ENCODE results near the gene PRSS53.
"Not testable (repeated sequence)": the region's sequence is repeated elsewhere in the genome, so short reads cannot be mapped to it uniquely, and the experiment has no call there.

Gene PRSS53

DNA sequence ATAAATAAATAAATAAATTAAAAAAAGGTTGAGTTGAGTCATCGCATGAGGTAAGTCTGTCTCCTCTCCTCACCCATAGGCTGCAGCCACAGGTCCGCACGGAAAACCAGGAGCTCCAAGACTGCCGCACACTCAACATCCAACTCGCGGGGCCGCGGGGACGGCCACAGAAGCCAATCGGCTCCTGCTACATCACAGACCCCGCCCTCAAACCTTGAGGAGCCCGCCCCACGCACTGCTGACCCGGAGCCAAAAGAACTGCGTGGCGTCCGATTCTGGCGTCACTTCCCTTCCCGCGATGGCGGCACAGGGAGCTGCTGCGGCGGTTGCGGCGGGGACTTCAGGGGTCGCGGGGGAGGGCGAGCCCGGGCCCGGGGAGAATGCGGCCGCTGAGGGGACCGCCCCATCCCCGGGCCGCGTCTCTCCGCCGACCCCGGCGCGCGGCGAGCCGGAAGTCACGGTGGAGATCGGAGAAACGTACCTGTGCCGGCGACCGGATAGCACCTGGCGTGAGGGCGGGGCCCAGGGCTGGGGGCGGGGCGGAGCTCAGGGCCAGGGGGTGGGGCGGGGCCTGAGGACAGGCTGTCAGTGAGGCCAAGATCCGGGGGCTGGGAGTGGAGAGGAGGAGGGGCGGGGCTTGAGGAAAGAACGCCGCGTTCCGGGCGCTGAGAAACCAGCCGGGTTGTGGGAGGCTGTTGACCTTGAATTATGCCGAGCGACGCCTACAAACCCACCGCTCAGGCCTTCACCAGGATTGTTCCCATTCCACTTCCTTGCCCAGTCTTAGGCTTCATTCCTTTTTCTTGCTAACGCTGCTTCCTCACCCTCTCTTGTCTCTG, 28.9 kb upstream of the PRSS53 start, which contains the start of gene KAT8:
Gene KAT8 (plus strand): TSS at position 281 of the 839 bp plus-strand sequence. CDS start 18 bp downstream, at position 299.
- peak; percentile 98 for DNase-seq

DNA sequence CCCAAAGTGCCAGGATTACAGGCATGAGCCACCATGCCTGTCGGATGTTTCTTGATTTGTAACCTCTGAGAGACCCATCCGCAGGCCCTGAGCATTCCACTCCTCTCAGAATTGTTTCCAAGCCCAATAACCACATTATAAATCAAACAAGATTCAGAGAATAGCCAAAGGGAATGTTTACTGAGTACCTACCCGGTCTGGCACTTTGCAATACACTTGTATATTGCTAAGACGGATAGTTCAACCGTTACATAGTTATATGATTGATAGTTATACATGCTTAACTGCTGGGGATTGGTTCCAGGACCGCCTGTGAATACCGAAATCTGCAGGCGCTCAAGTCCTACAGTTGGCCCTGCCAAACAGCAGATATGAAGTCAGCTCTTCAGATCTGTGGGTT, 25.7 kb upstream of the PRSS53 start:
- no peak for DNase-seq

DNA sequence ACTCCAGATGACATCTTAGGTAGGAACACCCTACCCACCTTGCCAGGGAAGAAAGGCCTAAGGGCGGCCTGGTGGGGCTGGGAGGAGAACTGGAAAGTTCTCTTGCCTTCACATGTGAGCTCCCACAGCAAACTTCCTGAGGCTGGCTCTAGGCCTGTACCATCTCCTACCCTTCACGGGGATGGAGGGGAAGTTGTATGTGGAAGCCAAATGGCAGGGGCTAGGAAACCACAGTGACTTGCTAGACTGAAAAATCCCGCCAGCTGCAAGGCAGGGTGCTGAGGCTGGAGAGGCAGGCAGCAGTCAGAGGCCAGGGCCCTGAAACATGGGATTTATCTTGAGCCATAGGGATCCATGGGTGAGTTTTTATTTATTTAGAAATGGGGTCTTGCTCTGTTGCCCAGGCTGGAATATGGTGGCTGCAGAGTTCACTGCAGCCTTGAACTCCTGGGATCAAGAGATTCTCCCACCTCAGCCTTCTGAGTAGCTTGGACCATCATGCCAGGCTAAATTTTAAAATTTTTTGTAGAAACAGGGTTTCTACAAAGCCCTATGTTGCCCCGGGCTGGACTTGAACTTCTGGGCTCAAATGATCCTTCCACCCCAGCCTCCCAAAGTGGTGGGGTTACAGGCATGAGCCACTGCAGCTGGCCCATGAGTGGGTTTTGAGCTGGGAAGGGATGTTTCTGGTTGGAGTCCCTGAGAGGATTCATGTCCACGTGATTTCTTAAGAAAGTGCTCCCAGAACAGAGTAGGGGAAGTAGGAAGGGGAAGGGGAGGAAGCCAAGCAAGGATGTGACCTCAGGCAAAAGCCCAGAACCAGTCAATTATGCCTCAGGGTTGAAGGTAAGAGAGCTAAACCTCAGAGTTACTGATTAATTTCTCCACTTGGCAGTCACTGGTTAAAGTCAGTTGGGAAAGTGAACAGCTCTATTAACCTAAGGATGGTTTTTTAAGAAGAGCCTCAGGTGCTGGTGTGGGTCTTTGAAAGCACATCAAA, 24.7 kb upstream of the PRSS53 start:
- no peak for DNase-seq

DNA sequence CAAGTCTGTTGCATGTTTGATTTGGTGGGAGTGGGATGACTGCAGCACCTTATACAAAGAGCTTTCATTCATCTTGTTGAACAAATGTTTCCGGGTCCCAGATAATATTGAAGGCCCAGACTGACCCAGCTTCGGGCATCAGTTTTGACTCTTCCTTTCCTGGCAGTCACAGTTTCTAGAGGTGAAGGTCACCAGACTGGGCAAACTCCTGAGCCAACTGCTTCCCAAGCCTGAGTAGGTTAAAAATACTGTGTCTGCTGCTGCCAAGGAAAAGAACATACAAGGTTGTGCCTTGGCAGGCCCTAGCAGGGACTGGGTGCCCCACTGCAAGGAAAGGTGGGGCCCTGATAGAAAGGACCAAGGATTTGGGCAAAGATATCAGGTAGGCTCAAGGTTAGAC, 24.0 kb upstream of the PRSS53 start:
- DNase-seq = no peak

DNA sequence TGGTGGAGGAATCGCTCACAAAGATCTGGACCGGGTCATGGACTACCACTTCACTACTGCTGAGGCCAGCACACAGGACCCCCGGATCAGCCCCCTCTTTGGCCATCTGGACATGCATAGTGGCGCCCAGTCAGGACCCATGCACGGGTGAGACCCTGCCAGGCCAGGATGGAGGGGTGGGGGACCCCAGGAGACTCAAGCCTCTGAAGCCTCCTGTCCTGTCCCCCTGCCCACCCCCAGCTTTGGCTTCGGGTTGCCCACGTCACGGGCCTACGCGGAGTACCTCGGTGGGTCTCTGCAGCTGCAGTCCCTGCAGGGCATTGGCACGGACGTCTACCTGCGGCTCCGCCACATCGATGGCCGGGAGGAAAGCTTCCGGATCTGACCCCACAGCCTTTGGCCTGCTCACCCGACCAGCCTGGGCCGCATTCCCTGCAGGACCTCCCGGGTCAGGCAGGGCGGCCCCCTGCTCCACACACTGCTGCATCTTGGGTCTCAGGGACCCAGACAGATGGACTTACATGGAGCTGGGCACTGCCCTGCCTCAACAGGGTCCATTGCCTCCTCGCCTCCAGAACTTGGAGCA, 23.2 kb upstream of the PRSS53 start:
- DNase-seq = no peak

DNA sequence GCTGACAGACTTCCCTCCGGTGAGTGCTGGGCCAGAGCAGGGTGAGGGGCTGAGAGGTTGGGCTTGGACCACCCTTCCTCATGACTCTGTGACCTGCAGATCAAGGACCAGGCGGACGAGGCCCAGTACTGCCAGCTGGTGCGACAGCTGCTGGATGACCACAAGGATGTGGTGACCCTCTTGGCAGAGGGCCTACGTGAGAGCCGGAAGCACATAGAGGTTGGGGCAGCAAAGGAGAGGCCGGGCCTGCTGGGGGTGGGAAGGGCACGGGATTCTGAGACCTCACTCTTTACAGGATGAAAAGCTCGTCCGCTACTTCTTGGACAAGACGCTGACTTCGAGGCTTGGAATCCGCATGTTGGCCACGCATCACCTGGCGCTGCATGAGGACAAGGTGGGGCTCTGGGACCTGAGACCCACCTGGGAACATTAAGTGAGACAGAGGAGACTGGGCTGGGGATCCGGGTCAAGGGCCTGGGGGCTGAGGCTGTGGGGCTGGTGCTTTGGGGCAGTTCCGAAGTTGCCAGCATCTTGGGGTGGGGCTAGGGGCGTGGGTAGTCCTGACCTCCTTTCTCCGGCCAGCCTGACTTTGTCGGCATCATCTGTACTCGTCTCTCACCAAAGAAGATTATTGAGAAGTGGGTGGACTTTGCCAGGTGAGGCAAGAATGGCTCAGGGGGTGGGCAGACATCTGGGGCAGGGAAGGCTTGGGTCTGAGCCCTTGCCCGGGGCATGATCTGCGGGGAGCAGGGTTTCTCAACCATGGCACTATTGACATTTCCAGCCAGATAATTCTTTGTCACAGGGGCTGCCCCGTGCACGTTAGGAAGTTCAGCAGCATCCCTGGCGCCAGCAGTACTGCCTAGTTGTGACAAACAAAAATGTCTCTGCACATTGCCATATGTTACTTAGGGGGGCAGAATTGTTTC, 21.6 kb upstream of the PRSS53 start:
- no peak for DNase-seq

DNA sequence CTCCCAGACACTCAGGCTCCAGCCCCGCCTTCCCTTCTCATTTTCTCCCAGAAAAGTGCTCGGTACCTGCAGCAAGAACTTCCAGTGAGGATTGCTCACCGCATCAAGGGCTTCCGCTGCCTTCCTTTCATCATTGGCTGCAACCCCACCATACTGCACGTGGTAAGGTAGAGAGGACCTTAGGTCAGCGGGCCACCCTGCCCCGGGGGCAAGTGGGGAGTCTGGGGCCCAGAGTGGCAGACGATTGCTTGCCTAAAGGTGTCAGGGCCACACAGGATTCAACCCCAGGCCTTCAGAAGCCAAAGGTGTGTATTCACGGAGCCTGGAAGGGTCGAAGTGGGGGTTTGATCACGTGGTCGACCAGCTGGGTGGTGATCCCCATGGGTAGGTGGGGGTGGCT, 20.9 kb upstream of the PRSS53 start:
- no peak for DNase-seq

DNA sequence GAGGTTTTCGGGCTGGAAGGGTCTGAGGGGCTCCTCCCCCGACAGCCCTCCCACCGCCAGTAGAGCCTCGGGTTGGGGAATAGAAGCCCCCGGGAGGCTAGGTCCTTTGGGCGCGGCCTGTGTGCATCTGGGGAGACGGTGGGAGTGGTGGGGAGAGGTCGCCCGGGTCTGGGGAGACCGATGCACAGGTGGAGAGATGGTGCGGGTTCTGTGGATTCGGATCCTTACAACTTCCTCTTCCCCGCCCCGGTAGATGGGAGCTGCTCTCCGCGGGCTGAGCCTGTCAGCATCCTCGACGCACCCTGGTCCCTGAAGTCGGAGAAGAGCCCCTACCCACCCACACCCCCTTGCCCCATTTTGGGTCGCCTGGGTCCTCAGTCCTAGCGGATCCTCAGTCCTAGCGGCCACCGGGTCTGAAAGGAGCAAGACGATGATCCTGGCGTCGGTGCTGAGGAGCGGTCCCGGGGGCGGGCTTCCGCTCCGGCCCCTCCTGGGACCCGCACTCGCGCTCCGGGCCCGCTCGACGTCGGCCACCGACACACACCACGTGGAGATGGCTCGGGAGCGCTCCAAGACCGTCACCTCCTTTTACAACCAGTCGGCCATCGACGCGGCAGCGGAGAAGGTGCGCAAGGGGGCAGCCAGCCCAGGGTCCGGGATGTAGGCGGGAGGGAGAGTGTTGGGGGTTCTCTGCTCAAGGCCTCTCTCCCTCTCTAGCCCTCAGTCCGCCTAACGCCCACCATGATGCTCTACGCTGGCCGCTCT, 20.2 kb upstream of the PRSS53 start:
- no peak for DNase-seq

DNA sequence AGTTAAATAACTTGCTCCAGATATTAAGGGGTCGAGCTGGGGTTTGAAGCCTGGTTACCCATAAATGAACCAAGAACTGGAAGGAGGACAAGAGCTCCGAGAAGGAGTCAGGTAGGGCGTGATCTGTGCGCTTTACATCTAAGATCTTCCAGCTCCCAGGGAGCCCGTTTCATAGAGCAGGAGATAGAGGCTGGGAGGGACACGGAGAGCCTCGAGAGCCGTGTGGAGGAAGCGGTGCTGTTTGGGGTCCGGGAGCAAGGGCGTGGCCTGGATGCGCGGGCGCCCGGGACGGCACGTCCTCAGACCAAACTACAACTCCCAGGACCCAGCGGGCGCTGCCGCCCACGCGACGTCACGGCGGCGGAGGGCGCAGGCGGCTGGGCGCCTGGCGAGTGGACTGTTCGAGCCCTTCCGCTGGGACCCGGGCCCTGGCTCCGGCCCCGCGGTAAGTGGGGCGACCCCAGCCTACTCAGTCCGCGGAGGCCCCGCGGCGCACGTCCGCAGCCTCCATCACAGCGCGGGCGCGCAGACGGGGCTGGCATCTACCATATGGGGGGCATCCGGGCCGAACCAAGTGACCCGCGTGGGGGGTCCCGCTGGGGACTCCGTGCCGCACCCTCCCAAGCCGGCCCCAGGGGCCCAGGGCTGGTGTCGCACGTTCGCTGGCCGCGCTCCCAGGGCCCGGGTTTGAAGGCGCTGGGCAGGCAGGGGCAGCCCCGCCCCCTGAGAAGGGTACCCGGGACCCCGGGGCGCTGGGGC, 19.5 kb upstream of the PRSS53 start, which contains the start of gene BCKDK:
Gene BCKDK (plus strand): TSS at position 352 of the 759 bp plus-strand sequence. CDS start 838 bp downstream, outside the sequence.
- DNase-seq = peak; percentile 89

DNA sequence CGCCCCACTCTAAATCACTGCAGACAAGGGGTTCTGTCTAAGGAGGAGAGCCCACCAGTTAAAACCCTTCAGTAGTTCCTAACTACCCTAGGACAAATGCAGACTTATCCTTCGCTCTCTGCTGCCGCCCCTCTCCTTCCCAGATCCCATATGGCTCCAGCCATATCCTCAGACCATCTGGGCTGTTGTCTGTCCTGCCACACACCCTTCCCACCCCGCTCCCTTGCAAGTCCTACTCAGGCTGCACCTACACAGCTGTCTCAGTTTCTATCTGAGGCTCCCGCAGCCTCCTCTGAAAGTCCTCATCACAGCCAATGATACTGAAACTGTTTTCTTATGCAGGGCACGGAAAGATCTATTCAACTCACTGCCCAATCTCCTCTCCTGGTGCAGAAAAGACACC, 18.7 kb upstream of the PRSS53 start:
- DNase-seq = peak; percentile 66

DNA sequence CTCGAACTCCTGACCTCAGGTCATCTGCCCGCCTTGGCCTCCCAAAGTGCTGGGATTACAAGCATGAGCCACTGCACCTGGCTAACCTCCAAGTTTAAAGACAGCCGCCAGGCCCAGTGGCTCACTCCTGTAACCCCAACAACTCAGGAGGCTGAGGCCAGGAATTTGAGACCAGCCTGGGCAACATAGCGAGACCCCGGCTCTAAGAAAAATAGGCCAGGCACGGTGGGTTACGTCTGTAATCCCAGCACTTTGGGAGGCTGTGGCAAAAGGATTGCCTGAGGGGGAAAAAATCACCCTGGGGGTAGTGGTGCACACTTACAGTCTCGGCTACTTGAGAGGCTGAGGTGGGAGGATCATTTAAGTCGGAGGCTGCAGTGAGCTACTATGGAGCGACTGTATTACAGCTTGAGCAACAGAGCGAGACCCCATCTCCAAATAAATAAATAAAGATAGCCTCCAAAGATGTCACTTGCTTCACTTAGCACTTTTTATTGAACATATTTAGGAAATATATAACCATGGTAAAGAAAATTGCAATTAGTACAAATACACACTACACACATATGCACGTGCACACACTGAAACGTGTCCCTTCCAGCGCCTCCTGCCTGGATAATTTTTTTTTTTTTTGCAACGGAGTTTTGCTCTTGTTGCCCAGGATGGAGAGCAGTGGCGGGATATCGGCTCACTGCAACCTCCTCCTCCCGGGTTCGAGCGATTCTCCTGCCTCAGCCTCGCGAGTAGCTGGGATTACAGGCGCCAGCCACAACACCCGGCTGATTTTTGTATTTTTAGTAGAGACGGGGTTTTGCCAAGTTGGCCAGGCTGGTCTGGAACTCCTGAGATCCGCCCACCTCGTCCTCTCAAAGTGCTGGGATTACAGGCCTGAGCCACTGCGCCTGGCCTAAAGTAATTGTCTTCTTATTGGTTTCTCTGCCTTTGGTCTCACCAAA, 18.0 kb upstream of the PRSS53 start:
- DNase-seq = no peak

DNA sequence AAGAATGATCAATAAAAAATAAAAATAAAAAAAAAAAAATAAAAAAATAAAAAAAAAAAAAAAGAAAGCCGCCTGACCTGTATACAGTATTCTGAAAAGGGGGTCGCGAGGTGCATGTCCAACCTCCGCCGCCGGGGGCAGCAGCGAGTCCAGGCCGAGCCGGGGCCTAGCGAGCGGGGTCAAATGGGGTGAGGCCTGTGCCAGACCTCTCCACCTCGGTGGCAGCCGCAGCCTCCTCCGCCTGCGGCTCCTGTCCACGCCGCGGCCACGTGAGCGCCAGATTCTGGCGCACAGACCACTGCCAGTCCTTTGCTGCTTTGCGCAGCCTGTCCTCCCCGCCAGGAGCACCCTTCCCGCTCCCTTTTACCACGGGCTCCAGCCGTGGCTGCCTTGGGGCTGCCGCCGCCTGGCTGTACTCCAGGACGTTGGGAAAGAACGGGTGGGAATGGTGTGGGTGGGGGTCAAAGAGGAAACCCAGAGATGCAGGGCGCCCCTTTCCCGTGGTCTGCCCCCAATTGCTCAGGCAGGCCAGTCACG, 17.0 kb upstream of the PRSS53 start:
- peak; percentile 98 for DNase-seq

DNA sequence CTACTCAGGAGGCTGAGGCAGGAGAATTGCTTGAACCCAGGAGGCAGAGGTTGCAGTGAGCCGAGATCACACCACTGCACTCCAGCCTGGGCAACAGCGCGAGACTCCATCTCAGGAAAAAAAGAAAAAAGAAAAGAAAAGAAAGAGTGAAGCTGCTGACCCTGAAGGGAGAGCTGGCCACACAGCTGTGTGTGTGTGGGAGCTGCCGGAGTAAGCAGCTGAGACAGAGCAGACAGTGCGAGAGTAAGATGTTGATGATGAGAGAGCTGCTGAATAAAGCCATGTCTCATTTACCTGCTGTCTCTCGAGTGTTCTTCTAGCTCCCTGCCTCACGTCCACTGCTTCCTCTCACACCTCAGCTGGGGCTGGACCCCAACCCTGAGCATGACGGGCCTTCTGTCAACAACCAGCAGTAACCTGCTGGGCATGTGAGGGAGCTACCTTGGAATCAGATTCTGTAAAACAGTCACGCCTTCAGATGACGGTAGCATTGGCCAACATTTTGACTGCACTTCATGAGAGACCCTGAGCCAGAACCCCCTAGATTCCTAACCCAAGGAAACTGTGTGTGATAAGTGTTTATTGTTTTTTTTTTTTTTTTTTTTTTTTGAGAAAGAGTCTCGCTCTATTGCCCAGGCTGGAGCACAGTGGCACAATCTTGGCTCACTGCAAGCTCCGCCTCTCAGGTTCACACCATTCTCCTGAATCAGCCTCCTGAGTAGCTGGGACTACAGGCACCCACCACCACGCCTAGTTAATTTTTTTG, 12.3 kb upstream of the PRSS53 start:
- DNase-seq = not testable (repeated sequence)

DNA sequence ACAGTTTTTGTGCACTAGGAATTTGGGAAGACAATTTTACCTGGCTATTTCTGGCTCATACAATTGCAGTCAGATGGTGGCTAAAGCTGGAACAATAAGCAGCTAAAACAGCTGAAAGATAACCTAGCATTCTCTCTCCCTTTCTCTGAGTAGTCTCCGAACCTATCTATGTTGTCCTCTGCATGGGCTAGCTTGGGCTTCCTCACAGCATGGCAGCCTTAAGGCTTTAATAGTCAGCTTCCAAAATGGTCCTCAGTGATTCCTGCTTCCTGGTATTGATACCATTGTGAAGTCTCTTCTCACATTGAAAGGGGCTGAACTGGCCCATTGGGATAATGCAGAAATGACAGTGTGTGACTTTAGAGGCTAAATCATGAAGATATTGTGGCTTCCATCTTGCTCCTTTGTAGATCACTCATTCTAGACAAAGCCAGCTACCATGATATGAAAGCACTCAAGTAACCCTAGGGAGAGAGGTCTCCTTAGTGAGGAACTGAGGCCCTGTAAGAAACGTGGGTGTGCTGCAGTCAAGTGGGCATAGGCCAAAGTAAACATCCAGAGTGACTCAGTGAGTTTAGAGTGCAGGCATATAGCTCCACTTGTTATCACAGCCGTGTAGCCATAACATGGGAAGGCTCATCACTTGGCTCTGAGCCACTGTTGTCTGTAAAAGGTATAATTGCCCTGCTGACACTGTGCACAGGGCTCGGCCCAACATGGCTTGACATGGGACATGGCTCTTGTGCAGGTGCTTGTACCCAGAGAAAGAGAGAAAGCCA, 11.3 kb upstream of the PRSS53 start:
- DNase-seq = no peak

DNA sequence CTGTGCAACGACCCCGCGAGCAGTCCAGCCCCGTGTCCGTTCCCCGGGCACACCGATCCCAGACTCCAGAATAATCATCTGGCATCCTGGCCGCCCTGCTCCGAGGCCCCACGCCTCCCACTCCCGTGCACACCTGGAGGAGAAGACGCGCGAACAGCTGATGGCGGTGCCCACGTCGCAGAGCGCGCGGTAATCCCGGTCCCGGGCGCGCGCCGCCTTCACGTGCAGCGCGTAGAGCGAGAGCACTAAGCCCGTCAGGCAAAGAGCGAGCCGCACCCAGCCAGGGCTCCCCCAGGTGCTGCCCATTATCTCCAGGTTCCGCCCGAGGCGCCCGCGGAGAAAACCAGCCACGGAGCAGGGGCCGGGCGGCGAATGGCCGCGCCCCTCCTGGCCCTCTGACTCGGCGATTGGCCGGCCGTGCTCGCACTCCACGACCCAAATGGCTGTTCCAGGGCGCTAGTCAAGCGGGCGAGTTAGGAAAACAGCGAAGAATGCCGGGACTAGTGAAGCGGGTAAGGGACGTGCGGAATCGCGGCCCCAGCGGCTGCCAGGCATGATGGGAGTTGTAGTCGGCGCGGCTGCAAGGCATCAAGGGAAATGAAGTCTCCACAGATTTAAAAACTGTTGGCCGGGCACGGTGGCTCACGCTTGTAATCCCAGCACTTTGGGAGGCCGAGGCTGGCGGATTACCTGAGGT, 5.8 kb upstream of the PRSS53 start, which contains the start of gene VKORC1:
Gene VKORC1 (minus strand): TSS at position 374 of the 697 bp plus-strand sequence. CDS start 68 bp downstream, at position 306.
- DNase-seq = peak; percentile 92

DNA sequence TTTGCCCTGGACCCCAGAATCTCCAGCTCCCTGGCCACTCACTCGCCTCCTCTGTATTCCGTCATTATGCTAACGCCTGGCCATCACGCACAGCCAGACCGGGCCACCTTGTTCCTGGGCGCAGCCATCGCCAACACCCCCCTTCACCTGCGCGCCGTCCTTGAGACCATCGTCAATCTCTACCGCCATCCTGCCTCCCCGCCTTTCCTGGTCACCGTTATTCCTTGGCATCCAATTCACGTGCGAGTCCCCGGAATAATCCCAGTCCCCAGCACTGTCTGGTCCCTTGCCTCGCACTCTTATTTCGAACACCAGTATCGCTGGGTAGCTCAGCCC, 5.3 kb upstream of the PRSS53 start:
- peak; percentile 41 for DNase-seq
